WTC11 (cell line): ENCODE data around the gene LRP11.

Experiments used
- MAX ChIP-seq: sonication (generic); formaldehyde crosslinking; IDR thresholded peaks from 2 replicates; pipeline ENCODE4 v1.8.0; 2022; ENCODE audit warnings: mild to moderate bottlenecking, missing genetic modification reagents
- ZNF138 ChIP-seq: sonication (generic); formaldehyde crosslinking; conservative IDR thresholded peaks from 2 replicates; pipeline ENCODE4 v1.8.1; 2022; ENCODE audit warnings: mild to moderate bottlenecking, moderate library complexity, missing genetic modification reagents

- TF ChIP-seq MAX (CRISPR knock-in tag): no peak
- TF ChIP-seq ZNF138 (CRISPR knock-in tag): no peak
Measured at GRCh38 chr6:149851461-149852110, 12.6 kb downstream of the LRP11 start.
